Kidney tubule cell (primary cell): Measurements from ENCODE around the gene DLG2.
"Not testable (repeated sequence)": the region's sequence is repeated elsewhere in the genome, so short reads cannot be mapped to it uniquely, and the experiment has no call there.

Experiments used
- DNase-seq: peaks from one replicate; pipeline ENCODE4 v3.0.0-alpha.2; 2018; ENCODE audit warnings: low spot score

DLG2 gene

DNA sequence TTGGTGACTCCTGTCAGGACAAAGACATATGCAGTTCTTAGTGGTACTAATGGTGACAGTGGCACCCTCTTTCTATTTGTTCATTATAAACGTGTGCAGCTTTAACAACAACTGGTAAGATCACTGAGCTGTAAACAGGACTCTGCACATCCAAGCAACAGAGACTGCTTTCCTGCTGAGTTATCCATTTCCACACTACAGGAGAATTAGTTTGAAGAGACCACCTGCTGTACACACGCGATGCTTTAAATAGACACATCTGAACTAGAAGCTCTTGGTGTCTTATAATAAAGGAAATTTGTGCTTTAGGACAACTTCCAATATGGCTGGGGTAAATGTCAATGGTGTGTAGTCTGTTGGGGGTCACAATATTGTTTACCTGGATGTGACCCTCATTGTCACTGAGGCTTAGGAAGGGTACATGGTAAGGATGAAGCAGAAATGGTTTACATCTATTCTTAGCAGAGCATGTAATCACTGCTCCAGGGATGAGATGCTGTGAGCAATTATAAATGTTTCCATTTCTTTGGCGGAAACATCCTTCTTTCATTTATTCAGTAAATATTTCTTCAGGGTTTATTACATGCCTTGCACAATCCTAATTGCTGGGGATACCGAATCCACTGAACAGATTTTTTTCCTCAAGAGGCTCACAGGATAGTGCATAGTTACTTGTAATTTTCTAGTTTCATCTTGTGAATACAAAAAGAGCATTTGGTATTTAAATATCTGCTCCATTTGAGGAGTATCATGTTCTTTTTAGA lies 1987.0 kb downstream of the DLG2 start:
- DNase-seq, result no peak

DNA sequence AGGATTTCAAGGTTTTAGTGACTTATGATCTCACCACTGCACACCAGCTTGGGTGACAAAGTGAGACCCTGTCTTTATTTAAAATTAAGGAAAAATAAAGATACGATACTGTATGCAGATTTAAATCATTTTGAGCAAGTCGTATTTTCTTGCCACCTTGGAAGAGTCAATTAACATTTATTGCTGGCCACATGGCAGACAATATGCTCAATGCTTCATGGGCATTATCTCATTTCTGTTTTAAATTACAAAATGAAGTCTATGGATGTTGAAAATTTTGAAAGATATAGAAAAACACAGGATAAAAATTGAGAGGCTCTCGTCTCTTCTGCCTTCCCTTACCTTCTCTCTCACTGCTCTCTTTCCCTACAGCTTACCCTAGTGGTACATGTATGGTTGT lies 1992.0 kb downstream of the DLG2 start:
- DNase-seq, result no peak

DNA sequence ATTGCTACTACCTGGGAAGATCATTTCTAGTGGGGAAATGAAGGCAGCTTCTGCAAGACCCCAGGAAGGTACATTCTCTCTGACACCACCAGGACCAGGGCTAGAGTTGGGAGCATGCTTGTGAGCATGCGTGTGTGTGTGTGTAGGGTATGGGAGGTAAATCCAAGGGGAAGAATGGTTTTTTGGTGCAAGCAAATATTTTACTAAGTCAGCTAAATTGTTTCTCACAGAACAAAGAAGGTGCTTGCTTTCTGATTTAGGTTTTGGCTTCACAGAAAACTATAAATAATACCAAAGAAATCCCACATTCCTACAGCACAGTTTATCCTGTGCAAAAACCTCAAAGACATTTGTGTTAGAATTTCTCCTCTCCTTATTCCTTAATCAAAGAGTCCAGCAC lies 1996.9 kb downstream of the DLG2 start:
- DNase-seq, result no peak

DNA sequence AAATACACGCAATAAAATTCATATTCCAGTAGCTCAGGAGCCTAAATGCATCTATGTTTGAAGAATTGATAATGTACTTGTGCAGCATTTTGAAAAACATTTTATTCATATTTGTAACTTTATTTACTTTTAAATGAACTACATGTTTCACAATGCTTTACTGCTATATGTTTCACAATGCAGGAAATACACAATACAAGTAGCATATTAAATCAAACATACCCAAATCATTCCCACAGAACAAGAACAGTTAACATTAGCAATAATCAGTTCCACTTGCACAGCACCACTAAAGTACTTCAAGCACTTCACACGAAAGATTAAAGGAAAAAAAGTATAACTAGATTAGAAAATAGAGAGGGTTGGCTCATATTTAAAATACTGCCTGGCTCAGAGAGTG lies 1997.4 kb downstream of the DLG2 start:
- no peak for DNase-seq

DNA sequence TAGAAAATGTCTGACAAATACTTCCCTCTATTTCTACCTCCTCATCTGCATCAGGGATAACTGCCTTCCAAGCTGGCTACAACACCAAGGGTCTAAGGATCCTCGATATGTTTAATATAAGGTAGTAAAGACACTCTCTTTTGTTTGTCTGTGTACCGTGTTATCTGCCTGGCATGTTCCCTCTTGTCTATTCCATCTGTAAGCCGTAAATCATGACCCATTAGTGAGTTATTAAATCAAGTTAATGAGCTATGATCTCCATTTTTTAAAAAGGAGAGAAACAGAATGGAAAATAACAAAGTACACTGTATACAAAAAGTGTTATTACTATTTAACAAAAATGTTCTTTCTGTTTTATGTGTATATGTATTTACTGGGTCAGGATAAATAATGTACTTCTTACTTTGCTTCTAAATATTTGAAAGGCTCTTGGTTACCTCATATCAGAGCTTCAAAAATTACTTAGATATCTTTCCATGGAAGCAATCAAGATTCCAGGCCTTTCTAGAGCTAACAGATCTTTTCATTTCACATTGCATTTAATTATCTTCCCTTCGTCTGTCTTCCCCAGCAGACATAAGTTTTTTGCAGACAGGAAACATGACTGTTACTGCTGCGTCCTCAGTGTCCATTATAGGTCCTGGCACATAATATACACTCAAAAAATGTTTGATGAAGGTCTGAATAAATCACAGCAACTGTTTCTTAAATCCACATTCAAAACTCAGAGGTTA lies 1998.4 kb downstream of the DLG2 start:
- DNase-seq, result no peak

DNA sequence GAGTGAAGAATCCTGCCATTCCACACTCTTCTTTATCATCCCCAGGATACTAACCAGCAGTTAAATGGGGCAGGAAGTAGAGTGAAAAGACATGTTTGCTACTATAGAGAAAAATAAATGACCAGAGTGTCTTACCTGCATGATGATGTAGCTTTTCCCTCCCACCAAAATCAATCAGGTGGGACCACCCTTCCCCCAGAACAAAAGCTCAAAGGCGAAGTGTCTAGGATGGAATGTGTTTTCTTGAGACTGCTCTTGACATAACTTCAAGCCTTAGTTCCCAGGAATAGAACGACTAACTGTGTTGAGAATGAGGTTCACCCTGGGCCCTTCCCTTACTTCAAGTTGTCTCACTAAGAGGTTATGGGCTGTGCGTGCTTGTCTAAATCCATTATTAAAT lies 2001.8 kb downstream of the DLG2 start:
- DNase-seq, result no peak

DNA sequence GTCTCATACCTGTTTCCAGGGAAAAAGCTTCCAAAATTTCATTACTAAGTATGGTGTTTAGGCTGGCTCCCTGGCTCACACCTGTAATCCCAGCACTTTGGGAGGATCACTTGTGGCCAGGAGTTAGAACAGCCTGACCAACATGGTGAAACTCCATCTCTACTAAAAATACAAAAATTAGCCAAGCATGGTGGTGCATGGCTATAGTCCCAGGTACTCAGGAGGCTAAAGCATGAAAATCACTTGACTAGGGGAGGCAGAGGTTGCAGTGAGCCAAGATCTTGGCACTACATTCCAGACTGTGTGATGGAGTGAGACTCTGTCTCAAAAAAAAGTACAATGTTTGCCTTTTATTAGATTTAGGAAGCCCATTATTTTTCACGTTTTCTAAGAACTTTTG lies 2009.5 kb downstream of the DLG2 start:
- DNase-seq, result no peak

DNA sequence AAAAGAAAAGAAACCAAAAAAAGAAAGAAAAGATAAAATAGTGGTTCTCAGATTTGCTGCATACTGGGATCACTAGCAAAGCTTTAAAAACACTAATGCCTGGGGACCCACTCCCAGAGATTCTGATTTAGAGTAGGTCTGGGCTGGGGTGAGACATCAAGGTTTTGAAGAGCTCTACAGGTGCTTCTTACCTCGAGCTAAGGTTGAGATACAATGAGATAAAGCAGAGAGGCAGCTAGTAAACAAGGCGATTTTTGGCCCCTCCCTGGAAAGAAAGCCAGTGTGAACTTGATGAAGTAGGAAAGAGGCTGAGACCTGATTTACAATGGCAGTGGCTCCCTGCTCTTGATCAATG lies 2013.4 kb downstream of the DLG2 start:
- no peak for DNase-seq

DNA sequence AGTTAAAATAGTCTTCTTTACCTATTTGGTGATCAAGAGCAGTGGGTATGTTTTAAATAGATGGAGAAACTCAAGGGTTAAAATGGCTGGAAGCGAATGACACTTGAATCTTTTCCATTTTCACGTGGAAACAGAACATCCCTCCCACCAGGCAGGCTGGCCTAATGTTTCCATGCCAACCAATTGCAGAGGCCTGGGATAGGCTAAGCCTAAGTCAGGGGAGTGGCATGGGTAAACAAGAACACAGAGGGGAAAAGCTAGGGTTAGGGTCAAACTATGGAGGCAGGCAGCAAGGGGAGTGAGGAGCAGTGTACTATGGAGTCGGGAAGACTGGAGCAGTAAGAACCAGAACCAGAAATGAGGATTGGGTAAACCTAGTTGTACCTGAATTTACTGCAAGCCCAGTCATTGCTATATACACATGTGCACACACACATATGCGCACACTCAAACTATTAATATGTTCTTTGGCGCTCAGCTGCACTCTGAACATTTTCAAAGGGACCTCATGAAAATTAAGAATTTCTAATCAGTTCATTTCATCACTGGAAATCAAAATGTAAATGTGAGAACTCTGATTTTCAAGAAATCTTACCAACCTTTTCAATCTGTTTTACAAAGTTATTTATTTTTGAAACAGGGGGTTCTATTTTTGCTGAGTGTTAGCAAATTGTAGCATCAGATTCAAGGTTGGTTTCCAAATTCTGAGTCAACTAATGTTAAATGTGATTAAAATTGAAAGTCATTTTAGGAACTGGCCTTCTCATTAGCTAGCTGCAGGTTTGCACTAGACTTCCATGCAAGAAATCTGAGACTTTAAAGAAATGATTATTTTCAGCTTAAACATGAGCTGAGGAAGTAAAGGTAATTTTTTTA lies 2014.0 kb downstream of the DLG2 start:
- no peak for DNase-seq

DNA sequence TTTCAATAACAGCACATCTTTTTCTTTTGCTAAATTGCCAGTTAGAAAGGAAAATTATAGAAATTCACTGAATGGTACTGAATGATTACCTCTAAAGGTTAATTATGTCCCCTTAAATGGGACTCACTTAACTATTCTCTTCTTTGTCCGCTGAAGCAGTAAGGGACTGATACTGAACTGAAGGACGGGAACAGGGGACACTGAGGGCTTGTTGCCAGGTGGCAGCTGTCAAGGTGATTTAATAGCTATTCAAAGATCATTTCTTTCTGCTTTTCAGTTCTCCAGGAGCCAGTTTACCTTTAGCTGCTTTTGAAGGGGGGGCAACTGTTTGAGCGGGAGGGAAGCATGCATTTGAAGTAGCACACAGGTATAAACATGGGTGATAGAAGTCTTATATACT lies 2015.5 kb downstream of the DLG2 start:
- no peak for DNase-seq

DNA sequence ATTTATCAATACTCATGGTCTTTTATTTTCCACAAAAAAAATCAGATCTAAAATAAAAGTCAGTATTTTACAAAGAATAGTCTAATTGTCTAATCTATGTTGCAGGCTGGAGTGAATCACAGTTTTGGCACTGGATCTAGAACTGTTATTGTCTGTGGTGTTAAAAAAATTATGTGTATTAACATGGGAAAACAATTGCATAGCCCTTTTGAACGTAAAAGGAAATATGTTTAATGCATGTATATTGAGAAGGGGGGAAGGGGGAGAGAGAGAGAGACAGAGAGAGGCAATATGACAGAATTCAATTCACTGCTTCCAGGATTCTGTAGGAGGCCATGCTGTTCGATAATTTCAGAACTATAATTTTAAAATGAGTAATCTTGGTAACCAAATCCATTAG lies 2016.1 kb downstream of the DLG2 start:
- DNase-seq, result no peak

DNA sequence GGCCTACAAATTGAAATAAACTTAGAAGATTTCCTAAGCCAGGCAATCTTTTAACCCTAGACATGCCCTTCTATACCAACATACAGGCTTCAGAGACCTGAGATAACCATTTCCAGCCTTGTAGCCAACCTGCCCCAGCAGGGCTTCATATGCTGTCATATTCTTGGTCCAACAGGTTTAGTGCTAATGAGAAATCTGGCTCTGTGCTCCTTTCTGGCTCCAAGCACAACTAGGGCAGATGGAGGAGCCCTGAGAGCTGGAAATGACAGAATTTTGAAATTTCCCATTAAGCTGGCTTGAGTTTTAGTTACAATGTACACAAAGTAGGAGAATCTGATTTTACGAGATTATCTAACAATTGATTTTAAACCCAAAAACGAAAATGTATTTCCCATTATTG lies 2018.0 kb downstream of the DLG2 start:
- no peak for DNase-seq

DNA sequence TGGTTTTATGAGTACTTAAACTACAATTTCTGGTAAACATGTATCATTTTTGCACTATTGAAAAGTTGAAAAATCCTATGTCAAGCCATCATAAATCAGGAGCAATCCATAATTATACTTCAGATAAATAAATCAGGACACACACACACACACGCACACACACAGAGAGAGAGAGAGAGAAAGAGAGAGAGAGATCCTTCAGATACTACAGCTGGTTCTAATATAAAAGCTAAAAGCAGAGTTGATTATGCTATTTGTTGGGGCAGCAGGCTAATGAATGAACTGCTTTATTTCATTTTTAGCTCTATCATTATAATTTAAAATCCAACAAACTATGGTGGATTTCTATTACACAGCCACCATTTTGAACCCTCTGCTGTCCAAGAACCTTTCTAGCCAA lies 2018.6 kb downstream of the DLG2 start:
- no peak for DNase-seq

DNA sequence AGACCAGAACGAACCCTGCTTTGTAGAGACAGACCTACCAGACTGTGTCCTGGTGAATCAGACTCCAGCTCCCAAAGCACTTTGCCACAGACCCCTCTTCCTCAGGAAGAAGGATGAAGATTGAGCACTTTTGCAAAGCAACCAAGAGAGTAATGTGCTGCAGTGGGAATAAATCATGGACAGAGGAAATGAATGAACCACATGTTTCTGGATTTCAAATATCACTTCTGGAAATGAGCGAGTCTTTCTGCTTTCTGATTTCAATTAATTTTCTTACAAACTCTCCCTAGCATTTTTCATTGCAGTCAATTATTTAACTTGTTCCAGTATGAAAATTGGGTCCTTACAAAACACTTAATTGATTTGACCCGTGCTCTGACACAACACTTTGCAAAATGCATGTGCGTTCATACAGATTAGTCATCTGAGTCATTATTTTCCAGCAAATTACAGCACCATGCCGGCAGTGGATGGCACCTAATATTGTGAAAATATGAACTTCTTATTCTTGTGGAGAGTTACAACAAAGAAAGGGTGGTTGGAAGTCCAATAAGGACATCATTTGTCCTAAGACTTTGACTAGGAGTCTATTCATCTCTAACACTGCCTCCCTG lies 2025.1 kb downstream of the DLG2 start:
- DNase-seq, result no peak

DNA sequence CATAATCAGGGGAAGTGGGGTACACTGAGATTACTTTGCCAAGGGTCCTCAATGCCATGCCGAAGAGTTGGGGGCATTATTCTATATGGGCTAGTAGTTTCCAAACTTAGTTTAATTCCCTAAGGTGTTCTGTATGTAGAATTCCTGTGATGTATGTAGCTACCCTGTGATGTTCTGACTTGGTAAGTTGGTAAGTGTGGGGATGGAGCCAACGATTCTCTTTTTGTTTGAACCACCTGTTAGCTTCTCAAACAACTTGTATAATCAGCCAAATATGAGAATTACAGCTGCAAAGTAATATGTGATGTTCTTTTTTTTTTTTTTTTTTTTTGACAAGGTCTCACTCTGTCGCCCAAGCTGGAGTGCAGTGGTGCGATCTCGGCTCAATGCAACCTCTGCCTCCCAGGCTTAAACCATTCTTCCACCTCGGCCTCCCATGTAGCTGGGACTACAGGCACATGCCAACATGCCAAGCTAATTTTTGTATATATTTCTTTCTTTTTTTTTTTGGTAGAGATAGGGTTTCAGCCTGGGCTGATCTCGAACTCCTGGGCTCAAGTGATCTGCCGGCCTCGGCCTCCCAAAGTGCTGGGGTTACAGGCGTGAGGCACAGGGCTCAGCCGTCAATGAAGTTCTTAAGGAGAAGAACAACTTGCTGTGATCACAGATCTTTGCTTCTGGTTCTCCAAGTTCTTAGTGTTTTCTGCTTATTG lies 2025.8 kb downstream of the DLG2 start:
- no peak for DNase-seq

DNA sequence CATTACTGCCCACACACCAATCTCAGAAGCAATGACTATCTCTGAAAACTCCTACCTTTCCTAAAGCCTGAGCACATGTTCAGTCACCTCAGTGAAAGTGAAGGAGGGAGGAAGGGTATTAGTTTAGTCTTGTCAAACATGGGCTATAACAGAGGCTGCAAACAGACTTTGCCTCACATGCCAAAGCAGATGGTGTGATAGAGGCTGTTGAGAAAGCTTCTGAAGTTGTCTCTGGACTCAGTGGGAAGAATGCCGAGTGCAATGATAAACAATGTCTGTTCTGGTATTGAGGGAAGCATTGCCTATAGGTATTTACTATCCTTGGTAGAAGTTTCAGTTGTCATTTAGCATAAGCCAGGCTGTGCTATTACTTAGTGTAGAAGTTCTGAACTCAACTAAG lies 2026.5 kb downstream of the DLG2 start:
- no peak for DNase-seq

DNA sequence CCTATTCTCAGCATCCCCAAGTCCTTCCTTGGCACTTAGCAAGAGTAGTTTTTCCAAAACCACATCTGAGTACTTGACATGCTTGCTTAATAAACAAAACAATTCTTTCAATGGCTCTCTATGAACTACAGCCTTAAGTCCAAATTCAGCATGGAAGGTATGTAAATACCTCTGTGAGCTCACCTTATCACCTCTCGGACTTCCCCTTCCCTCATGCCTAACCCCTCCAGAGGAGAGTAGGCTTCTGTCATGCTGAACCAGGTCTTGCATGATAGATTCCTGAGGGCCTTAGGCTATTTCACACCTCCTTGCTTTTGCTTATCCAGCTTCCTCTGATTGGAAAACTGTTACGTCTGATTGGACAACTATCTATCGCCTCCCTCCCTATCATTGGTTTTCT lies 2028.1 kb downstream of the DLG2 start:
- DNase-seq, result peak; percentile 81

DNA sequence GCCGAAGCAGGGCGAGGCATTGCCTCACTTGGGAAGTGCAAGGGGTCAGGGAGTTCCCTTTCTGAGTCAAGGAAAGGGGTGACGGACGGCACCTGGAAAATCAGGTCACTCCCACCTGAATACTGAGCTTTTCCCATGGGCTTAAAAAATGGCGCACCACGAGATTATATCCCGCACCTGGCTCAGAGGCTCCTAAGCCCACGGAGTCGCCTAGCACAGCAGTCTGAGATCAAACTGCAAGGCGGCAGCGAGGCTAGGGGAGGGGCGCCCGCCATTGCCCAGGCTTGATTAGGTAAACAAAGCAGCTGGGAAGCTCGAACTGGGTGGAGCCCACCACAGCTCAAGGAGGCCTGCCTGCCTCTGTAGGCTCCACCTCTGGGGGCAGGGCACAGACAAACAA lies 2039.3 kb downstream of the DLG2 start:
- not testable (repeated sequence) for DNase-seq

DNA sequence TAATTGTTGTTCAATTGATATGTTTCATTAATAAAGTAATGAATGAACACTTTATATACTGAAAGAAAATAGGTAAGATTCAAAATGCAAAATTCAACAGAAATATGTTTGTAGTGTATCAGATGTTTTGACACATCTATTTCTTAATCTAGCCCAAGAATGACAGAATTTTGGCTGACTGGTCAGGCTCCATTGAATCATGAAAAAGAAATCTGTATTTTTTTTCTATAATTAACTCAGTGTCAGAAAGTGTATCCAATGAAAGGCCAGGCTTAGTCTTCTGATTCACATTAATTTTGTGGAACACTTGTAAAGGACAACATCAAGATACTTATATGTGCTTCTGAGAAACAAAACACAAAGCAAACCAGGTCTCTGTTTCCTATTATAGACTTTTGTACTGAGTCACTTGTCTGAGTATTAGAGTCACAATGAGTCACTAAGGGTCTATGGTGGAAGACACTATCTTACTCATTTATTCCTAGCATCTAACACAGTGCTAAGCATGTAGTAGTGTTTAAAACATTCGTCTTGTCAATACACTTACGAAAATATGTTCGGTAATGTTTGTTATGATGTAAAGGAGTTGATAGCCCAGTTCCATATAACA lies 2043.3 kb downstream of the DLG2 start:
- peak; percentile 85 for DNase-seq

DNA sequence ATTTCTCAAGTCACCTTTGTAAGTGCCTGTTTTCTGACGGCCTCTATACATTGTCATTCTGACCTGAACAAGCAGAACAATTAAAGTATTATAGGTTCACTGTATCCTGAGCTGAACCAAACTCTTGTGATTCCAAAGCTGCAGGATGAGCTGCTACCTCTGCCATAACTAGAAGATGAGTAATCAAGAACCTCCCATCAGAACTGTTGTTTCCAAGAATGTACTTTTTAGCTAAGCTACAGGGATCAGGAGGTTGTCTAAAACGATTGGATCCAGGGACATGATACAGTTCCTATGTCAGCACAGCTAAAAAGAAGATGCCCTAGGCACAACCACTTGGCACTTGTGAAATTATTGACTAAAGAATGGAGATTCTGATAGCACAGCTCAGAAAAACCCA lies 2052.6 kb downstream of the DLG2 start:
- DNase-seq, result peak; percentile 37
